HG02981 (cell line): ENCODE results near the gene TSC22D4.
"Not testable (repeated sequence)": the region's sequence is repeated elsewhere in the genome, so short reads cannot be mapped to it uniquely, and the experiment has no call there.

Source experiments
- ATAC-seq: cut with Tn5 transposase; IDR thresholded peaks from one replicate; pipeline ENCODE4 v1.9.1; 2021; ENCODE audit warnings: mild to moderate bottlenecking, moderate library complexity; ENCODE audit not compliant: unreplicated experiment

TSC22D4 gene

GRCh38 chr7:100478958-100479660, at the start of gene TSC22D4:
TSC22D4 (minus strand) TSS chr7:100479214; CDS start chr7:100478038, 1,176 bp downstream.
- ATAC-seq = peak; percentile 54

- ATAC-seq = not testable (repeated sequence)
Measured at GRCh38 chr7:100528108-100528866, 49.3 kb upstream of the TSC22D4 start.

- not testable (repeated sequence) for ATAC-seq
Measured at GRCh38 chr7:100523192-100523591, 44.2 kb upstream of the TSC22D4 start.

- not testable (repeated sequence) for ATAC-seq
Measured at GRCh38 chr7:100521909-100522593, 43.0 kb upstream of the TSC22D4 start.

GRCh38 chr7:100521076-100521475, 42.1 kb upstream of the TSC22D4 start:
- no peak for ATAC-seq

GRCh38 chr7:100520138-100520537, 41.1 kb upstream of the TSC22D4 start:
- ATAC-seq = no peak

- no peak for ATAC-seq
Measured at GRCh38 chr7:100519580-100519979, 40.6 kb upstream of the TSC22D4 start.

GRCh38 chr7:100517305-100517704, 38.3 kb upstream of the TSC22D4 start:
- ATAC-seq = no peak

- ATAC-seq = no peak
Measured at GRCh38 chr7:100516135-100516812, 37.3 kb upstream of the TSC22D4 start.

GRCh38 chr7:100515072-100515532, 36.1 kb upstream of the TSC22D4 start:
- ATAC-seq = no peak

- no peak for ATAC-seq
Measured at GRCh38 chr7:100513212-100513810, 34.3 kb upstream of the TSC22D4 start.

GRCh38 chr7:100510437-100511239, 31.6 kb upstream of the TSC22D4 start:
- ATAC-seq = no peak

- no peak for ATAC-seq
Measured at GRCh38 chr7:100509231-100509630, 30.2 kb upstream of the TSC22D4 start.

- no peak for ATAC-seq
Measured at GRCh38 chr7:100506356-100506923, 27.4 kb upstream of the TSC22D4 start.

- no peak for ATAC-seq
Measured at GRCh38 chr7:100504887-100505611, 26.0 kb upstream of the TSC22D4 start.

- not testable (repeated sequence) for ATAC-seq
Measured at GRCh38 chr7:100504031-100504430, 25.0 kb upstream of the TSC22D4 start.

- ATAC-seq = not testable (repeated sequence)
Measured at GRCh38 chr7:100500743-100501142, 21.7 kb upstream of the TSC22D4 start.

- no peak for ATAC-seq
Measured at GRCh38 chr7:100496509-100496908, 17.5 kb upstream of the TSC22D4 start.
